Right cardiac atrium (tissue), 5 donors: ENCODE results near the gene NT5DC2. TPM values are rescaled to one million over a fixed set of nuclear protein-coding genes. Genes with fewer than 3 reads are reported as not detected.

Source experiments
- ATAC-seq, 2 donors: fragments of 200-7000 bp; cut with Tn5 transposase; one replicate each; pipeline versions ENCODE4 v1.8.0 to v1.9.1; 2020; ENCODE audit warnings: moderate library complexity in 2 of 2, mild to moderate bottlenecking in 1 of 2
- DNase-seq, 3 donors: peaks; one replicate each; pipeline ENCODE4 v3.0.0-alpha.2; 2020
- H3K27ac ChIP-seq: one replicate; pipeline ENCODE4 v1.5.1; 2013; ENCODE audit warnings: mild to moderate bottlenecking, low read length, control low read depth, moderate library complexity
- H3K27me3 ChIP-seq: one replicate; pipeline ENCODE4 v1.6.1; 2013; ENCODE audit not compliant: control insufficient read depth, insufficient read depth
- H3K4me1 ChIP-seq: one replicate; pipeline ENCODE4 v1.6.1; 2013; ENCODE audit warnings: low read length; ENCODE audit not compliant: control insufficient read depth, insufficient read depth
- H3K4me3 ChIP-seq: one replicate; pipeline ENCODE4 v1.5.1; 2013; ENCODE audit warnings: low read length, control low read depth
- H3K9me3 ChIP-seq: one replicate; pipeline ENCODE4 v1.6.1; 2013; ENCODE audit warnings: low read length; ENCODE audit not compliant: control insufficient read depth
- WGBS: extraction: QIAGEN DNeasy Blood & Tissue Kit; methylation state at CpG from one replicate; pipeline ENCODE4 v1.1.7; 2013; 5-methylcytosine and 5-hydroxymethylcytosine counted together
- intact Hi-C, 4 donors: fragments of 100-400 bp; cut with DNase I; formaldehyde crosslinking; loops; one replicate each; pipeline versions ENCODE4 v1.11.0 to v1.14.0; 2022 to 2023
- polyA plus RNA-seq: library from polyadenylated mRNA; stranded (reverse); fragments of 200-250 nt; gene quantifications from one replicate; pipeline ENCODE4 v1.2.3, GENCODE V29; 2013
- total RNA-seq, 4 donors: library from RNA; stranded (reverse); fragmentation: NEBNext Ultra II Directional; extraction: Animal tissue kit (Norgen Biotek cat#: 25700); gene quantifications; one replicate each; pipeline ENCODE4 v1.2.1, GENCODE V29; 2021
- donor health status: healthy with polysubstance abuse.
- donor health status: DM: no; HTN: yes; CAD: no.
- donor health status: DM: no; HTN: no; CAD: no.
- donor health status: DM: no; HTN: yes; CAD: no; lungs with severe emphysema.
- donor health status: DM: yes; HTN: yes; CAD: no.

NT5DC2 gene
- total and polyA plus RNA-seq, 5 donors: 123 to 322 (median 174) TPM

- Histone ChIP-seq H3K27me3 (no peaks in the 10 kb centered on the region), H3K27ac (no peak overlapping the region), H3K4me3 (no peak overlapping the region), H3K9me3 (no peaks in the 10 kb centered on the region), H3K4me1 (peaks cover 3% of the 10 kb centered on the region)
- DNase-seq (no peak), ATAC-seq (no peak)
- intact Hi-C loops: no loop called here
- WGBS: 93% methylated on average over 1 of the region's 1 CpG
Measured at GRCh38 chr3:52555056-52555455, 21.4 kb upstream of the NT5DC2 start.

DNA sequence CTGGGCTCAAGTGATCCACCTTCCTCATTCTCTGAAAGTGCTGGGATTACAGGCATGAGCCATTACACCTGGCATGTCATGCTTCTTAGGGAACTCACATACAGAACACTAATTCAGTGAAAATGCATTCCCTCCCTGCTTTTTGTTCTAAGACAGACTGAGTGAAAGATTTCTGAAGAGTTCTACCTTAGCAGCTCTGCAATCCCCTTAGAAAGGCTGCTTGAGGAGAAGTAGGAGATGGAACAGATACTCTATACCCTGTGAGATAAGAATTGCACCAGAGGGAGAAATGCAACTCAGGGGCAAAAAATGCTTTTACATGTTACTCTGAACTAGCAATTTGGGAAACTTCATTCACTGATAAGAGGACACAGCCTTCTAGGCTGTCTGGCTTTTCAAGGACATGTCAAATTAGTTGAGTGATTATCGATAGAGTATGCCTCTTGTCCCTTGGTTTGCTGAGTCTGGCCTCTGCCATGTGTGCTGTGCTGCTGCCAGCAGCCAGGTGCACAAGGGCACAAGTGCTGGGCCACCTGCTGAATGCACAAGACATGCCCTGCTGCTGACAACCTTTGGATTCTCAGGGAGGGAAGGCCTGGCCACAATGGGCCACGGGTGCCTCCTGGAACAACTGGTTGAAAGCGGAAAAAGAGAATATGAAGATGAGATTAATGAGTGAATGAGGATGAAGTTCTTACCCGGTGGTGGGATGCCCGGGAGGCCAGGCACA is 20.5 kb upstream of the NT5DC2 start:
- Histone ChIP-seq H3K4me3 (no peak overlapping the region), H3K27ac (no peak overlapping the region), H3K9me3 (no peaks in the 10 kb centered on the region), H3K4me1 (peaks cover 3% of the 10 kb centered on the region), H3K27me3 (no peaks in the 10 kb centered on the region)
- ATAC-seq: no peak
- intact Hi-C loops: no loop called here
- WGBS: 91% methylated on average over 5 of the region's 5 CpGs
- DNase-seq: no peak

DNA sequence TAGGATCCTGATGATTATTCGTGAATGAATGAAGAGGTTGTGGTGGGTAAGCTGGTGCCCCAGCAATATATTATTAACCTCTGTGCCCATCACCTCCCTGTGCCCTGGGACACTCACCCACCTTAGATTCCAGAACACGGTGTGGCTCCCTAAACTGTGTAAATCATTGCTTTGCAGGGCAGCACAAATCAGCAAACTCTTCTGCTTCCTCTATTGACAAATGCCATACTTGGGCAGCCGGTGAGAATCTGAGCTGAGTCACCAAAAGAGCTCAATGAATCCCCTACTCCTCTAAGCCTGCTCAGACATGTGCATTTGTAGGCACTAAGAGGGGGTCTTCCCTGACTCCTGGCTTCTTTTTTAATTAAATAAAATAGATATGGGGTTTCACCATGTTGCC is 18.4 kb upstream of the NT5DC2 start:
- no peaks in the 10 kb centered on the region for H3K9me3 ChIP-seq
- DNase-seq (no peak), ATAC-seq (no peak)
- H3K27ac ChIP-seq: peak overlapping the region; percentile 33
- intact Hi-C loops: no loop called here
- H3K4me3 ChIP-seq: no peak overlapping the region
- H3K4me1 ChIP-seq: peaks cover 3% of the 10 kb centered on the region
- no peaks in the 10 kb centered on the region for H3K27me3 ChIP-seq
- WGBS: 76% methylated on average over 3 of the region's 3 CpGs

- intact Hi-C loops: no loop called here
- peaks cover 3% of the 10 kb centered on the region for H3K4me1 ChIP-seq
- ATAC-seq (no peak), DNase-seq (no peak)
- H3K27me3 ChIP-seq: no peaks in the 10 kb centered on the region
- H3K4me3 ChIP-seq: no peak overlapping the region
- no peaks in the 10 kb centered on the region for H3K9me3 ChIP-seq
- no peak overlapping the region for H3K27ac ChIP-seq
Measured at GRCh38 chr3:52551118-52551517, 17.5 kb upstream of the NT5DC2 start.

DNA sequence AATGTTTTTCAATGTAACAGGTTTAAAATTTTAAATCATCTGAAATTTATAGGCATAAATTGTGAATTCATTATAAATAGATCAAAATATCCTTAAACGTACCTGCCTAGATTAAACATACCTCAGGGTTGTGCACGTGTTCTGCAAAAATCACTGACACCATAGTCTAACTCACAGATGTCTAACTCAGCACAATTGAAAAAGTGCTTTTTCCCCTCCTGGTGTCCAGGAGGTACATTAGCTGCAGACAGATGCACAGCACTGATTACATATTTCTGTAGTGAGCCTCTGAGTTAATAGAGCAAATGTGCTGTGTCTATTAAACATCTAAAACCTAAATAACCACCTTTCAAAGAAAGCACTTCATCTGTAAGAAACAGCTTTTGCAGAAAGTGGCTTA is 13.5 kb upstream of the NT5DC2 start:
- ATAC-seq (no peak), DNase-seq (no peak)
- Histone ChIP-seq H3K27ac (no peak overlapping the region), H3K9me3 (no peaks in the 10 kb centered on the region), H3K4me3 (no peak overlapping the region), H3K27me3 (no peaks in the 10 kb centered on the region), H3K4me1 (no peaks in the 10 kb centered on the region)
- intact Hi-C loops: no loop called here
- 71% methylated on average over 2 of the region's 2 CpGs for WGBS

GRCh38 chr3:52546111-52546901 is 12.6 kb upstream of the NT5DC2 start:
- ATAC-seq (no peak), DNase-seq (no peak)
- Histone ChIP-seq H3K9me3 (no peaks in the 10 kb centered on the region), H3K27ac (no peak overlapping the region), H3K27me3 (no peaks in the 10 kb centered on the region), H3K4me1 (no peaks in the 10 kb centered on the region), H3K4me3 (no peak overlapping the region)
- intact Hi-C loops: no loop called here
- WGBS: 85% methylated on average over 3 of the region's 3 CpGs

GRCh38 chr3:52544937-52545336 is 11.3 kb upstream of the NT5DC2 start:
- Histone ChIP-seq H3K9me3 (no peaks in the 10 kb centered on the region), H3K27me3 (no peaks in the 10 kb centered on the region), H3K4me1 (no peaks in the 10 kb centered on the region), H3K27ac (no peak overlapping the region), H3K4me3 (no peak overlapping the region)
- intact Hi-C loops: loop anchor here in 1 of 4 donors (5.0 kb wide), 1 partner anchor 73 kb away; no protein-coding TSS in a partner anchor
- WGBS: 75% methylated on average over 4 of the region's 4 CpGs
- no peak for DNase-seq
- ATAC-seq: peak in 1 of 2 donors; percentile 68

DNA sequence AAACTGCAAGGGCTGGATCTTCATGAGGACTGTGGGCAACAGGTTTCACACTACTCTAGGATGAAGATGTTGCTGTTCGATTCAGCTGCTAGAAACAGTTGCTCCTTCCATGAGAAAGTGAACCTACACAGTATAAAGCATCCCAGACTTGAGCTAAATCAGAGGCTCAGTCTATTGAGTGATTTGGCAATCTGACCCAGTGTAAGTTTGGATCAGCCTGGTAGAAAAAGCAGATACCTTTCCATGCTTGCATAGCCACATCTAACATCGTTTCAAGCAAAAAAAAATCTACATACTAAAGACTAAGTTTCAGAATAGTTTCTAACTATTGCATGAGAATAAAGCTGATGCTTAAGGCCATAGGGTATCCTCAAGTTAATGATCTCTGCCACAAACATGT is 7.4 kb upstream of the NT5DC2 start:
- H3K4me3 ChIP-seq: no peak overlapping the region
- intact Hi-C loops: loop anchor here in 1 of 4 donors (5.0 kb wide), 1 partner anchor 69 kb away; no protein-coding TSS in a partner anchor
- DNase-seq (no peak), ATAC-seq (no peak)
- WGBS: 76% methylated on average over 2 of the region's 2 CpGs
- peaks cover 10% of the 10 kb centered on the region for H3K4me1 ChIP-seq
- no peaks in the 10 kb centered on the region for H3K27me3 ChIP-seq
- no peak overlapping the region for H3K27ac ChIP-seq
- H3K9me3 ChIP-seq: no peaks in the 10 kb centered on the region

GRCh38 chr3:52539010-52539653 is 5.5 kb upstream of the NT5DC2 start:
- no peak for DNase-seq
- H3K27ac ChIP-seq: no peak overlapping the region

DNA sequence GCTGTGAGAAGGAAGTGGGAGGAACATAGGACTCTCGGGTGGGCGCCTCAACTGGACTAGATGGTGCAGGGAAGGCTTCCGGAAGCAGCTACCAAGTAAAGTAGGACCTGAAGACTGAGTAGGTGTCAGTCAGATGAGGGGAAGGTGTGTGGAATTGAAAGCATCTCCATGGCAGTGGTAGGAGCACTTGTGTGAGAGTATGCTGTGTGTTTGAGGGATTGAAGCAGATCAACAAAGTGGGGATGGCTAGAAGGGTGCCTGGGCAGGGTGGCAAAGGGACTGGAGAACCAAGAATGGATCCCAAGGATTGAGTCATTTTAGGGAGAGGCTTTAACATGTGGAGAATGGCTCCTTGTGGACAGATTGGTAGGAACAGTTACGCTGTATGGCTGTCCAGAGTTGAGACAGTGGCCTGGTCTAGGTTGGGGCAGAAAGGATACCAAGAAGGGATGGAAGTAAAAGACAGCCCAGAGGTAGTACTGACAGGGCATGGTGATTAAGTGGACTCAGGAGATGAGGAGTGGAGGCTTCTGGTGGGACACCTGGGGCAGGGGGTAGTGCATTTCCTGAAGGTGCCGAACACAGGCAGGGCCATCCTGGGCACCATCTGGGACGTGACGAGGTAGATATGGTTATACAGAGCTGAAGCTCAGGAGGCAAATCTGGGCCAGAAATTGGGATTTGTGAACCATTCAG is 4.2 kb upstream of the NT5DC2 start:
- H3K27me3 ChIP-seq: no peaks in the 10 kb centered on the region
- WGBS: 61% methylated on average over 7 of the region's 7 CpGs
- intact Hi-C loops: loop anchor here in 2 of 4 donors (5.0 kb wide), 1 partner anchor 66 kb away; no protein-coding TSS in a partner anchor
- H3K27ac ChIP-seq: peak overlapping the region; percentile 0
- peaks cover 10% of the 10 kb centered on the region for H3K4me1 ChIP-seq
- H3K4me3 ChIP-seq: peak overlapping the region; percentile 65
- DNase-seq (no peak), ATAC-seq (no peak)
- no peaks in the 10 kb centered on the region for H3K9me3 ChIP-seq

More at GRCh38 chr3:52539010-52539653, 5.5 kb upstream of the NT5DC2 start:
- intact Hi-C loops: loop anchor here in 2 of 4 donors (5.0 kb wide), 1 partner anchor 67 kb away; no protein-coding TSS in a partner anchor
- 83% methylated on average over 5 of the region's 5 CpGs for WGBS
- Histone ChIP-seq H3K27me3 (no peaks in the 10 kb centered on the region), H3K9me3 (no peaks in the 10 kb centered on the region), H3K4me1 (peaks cover 10% of the 10 kb centered on the region), H3K4me3 (no peak overlapping the region)
- no peak for ATAC-seq
